Stimulated activated CD8-positive, alpha-beta memory T cell treated with anti-CD3 and anti-CD28 coated beads, Interleukin-4, amount 100 ng/mL, for 4 hours (primary cell): Measurements from ENCODE around the gene TGFB1I1.
A peak's percentile ranks its signal among the peaks of the same experiment; 100 is the strongest.
"Not testable (repeated sequence)": the region's sequence is repeated elsewhere in the genome, so short reads cannot be mapped to it uniquely, and the experiment has no call there.

Source experiments
- DNase-seq, 2 donors: peaks; one replicate each; pipeline ENCODE4 v3.0.0-alpha.2; 2020; ENCODE audit warnings: low read depth in 2 of 2, low spot score in 1 of 2

The TGFB1I1 gene

DNA sequence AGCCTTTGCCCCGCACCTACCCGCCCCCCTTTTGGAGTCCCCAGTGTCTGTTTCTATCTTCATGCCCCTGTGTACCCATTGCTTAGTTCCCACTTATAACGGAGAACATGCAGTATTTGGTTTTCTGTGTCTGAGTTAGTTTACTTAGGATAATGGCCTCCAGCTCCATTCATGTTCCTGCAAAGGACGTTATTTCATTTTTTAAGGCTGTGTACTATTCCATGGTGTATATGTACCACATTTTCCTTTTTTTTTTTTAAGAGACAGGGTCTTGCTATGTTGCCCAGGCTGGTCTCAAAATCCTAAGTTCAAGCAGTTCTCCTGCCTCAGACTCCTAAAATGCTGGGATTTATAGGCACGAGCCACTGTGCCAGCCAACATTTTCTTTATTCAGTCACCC is 4.1 kb upstream of the TGFB1I1 start:
- no peak for DNase-seq

DNA sequence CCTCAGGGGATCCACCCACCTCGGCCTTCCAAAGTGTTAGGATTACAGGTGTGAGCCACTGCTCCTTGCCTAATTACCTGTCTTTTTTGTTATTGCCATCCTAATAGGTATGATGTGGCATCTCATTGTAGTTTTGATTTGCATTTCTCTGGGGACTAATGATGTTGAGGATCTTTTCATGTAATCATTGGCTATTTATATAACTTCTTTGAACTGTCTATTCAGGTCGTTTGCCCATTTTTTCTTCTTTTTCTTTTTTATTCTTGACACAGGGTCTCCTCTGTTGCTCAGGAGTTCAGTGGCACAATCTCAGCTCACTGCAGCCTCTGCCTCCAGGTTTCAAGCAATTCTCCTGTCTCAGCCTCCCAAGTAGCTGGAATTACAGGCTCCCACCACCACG is 1.3 kb upstream of the TGFB1I1 start:
- no peak for DNase-seq

DNA sequence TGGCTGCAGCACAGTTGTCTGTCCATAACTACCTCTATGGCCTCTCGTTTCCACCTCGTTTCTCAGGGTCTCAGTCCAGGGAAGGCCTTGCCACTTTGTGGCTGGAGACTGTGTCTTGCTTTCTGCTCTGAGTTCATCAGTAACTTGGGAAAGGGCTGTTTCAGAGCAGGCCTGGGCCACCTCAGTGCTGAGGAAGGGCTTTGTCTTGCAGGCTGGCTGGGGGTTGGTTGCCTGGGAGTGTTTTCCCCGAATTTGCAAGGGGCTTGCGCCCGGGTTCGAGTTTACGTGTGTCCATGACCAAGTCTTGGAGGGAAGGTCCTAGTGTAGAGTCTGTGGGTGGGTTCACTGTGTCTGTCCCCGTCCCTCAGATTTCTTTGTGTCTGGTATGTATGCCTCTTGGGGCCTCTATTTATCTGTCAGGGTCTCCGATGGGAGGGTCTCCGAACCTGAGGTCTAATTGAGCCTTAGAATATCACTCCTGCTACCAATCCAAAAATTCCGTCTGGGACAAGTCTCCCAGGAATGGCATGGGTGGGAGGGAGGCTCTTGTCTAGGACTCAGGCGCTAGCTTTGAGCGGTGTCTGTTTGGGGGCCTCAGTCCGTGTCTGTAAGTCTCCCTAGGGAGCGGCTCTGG is 594 bp upstream of the TGFB1I1 start:
- DNase-seq, result no peak

DNA sequence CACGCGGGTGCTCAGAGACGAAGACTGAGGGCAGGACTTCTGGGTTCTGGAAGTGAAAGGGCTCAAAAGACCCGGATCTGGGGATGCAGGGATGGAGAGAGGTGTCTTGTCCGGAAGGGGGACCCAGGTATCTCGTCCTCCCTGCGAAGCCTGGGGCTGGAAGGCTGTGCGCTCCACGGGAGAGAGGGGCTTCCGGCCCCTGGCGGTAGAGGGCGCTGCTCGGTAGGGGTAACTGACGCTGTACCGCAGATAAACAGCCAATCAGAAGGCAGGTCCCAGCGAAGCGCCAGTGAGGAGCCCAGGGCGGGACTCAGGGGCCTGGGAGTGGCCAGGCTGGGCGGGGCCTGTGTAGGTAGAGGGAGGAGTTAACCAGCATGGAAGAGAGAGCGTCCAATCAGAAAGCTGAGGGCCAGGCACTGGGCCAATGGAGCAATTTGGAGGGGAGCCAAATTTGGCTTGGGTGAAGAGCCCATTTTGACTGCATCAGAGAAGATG is 804 bp downstream of the TGFB1I1 start:
- no peak for DNase-seq

DNA sequence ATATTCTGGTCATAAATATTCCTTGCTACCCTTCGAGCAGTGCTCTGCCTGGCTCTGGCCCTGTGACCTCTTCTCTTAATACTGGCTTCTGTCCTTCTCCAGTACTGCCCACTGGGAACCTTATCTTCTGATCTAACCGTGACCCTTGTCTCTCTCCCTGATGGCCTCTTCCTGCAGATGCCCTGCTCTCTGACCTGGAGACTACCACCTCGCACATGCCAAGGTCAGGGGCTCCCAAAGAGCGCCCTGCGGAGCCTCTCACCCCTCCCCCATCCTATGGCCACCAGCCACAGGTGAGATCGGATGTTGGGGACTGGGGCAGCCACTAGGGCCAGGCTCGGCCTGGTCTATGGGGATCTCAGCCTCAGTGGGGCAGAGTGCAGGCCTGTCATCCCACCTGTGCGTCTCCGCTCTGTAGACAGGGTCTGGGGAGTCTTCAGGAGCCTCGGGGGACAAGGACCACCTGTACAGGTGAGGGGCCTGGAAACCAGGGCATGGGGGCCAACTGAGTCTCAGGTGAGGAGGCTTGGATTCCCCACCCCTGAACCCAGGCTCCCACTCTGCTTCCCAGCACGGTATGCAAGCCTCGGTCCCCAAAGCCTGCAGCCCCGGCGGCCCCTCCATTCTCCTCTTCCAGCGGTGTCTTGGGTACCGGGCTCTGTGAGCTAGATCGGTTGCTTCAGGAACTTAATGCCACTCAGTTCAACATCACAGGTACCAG is 1.5 kb downstream of the TGFB1I1 start:
- DNase-seq, result no peak

DNA sequence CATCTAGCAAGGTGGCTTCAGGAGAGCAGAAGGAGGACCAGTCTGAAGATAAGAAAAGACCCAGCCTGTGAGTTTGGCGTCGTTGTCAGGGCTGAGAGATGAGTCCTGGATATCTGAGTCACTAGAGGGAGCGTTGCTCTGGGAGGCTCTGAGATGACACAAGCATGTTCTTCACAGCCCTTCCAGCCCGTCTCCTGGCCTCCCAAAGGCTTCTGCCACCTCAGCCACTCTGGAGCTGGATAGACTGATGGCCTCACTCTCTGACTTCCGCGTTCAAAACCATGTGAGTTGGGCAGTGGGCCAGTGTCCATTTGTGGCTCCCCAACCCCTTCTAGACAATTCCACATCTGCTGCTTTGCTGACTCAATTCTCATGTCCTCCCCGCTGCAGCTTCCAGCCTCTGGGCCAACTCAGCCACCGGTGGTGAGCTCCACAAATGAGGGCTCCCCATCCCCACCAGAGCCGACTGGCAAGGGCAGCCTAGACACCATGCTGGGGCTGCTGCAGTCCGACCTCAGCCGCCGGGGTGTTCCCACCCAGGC is 2.3 kb downstream of the TGFB1I1 start:
- no peak for DNase-seq

DNA sequence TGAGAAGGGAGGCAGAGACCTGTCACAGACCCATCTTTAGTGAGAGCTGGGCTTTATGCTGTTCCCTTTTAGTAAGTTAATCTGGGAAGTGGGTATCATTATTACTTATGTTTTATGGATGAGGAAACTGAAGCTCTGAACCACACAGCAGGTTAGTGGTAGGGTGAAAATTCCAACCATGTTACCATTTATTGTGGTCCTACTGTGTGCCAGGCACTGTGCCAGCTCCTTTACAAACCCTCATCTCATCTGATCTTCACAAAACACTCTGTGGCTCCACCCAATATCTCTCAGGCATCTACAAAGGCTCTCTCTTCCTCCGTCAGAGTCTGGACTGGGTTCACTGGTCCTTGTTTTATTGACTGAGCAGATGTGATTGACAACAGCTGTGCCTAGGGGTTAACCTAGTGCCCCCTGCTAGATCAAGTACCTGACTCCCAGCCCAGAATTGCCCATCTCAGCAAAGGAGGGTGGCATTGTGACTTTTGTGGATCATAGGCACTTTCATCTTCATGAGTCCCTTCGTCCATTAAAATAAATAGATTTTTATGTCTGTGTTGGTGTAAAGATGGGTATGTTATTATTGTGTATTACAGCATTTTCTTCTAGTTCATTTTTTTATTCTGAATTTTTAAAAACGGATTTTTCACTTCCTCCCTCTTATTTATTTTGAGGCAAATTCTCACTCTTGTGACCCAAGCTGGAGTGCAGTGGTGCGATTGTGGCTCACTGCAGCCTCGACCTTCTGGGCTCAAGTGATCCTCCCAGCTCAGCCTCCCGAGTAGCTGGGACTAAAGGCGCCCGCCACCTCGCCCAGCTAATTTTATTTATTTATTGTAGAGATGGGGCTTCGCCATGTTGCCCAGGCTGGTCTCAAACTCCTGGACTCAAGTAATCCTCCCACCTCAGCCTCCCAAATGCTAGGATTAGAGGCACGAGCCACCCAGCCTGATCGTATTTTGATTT is 3.1 kb downstream of the TGFB1I1 start:
- DNase-seq, result no peak

DNA sequence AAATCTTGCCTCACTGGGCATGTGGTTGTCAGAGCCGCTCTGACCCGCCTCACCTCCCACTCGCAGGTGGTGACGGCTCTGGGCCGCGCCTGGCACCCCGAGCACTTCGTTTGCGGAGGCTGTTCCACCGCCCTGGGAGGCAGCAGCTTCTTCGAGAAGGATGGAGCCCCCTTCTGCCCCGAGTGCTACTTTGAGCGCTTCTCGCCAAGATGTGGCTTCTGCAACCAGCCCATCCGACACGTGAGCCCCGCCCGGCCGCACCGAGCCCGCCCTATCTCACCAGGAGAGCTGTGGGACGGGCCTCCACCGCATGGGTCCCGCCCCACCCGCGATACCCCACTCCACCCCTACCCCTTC is 4.0 kb downstream of the TGFB1I1 start:
- no peak for DNase-seq

DNA sequence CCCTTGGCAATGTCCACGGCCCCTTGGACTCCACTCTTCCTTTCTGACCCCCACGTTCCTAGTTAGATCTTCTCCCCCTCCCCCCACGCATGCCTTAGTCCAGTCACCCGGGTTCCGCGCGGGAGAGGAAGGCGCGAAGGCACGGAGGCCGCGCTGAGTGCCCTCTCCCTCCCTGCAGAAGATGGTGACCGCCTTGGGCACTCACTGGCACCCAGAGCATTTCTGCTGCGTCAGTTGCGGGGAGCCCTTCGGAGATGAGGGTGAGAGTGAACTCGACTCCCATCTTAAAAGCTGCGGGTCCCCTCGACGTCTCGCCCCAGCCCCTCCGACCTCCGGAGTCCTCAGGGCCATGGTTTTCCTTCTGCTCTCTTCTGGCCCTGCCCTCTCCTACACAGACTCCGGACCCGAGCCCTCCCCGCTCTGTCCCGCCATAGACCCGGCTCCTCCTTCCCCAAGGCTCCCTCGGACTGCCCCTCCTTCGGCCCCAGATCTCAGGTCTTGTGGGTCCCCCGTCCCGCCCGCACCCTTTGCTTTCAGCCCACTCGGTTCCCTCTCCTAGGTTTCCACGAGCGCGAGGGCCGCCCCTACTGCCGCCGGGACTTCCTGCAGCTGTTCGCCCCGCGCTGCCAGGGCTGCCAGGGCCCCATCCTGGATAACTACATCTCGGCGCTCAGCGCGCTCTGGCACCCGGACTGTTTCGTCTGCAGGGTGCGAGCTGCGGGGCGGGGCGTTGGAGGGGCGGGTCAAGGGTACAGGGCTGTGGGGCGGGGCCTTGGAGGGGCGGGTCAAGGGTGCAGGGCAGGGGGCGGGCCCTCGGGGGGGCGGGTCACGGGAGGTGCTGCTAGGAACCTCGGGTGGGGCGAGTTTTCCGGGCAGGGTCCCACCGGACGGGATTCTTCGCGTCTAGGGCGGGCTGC is 4.6 kb downstream of the TGFB1I1 start:
- peak; percentile 74 to 78 for DNase-seq

DNA sequence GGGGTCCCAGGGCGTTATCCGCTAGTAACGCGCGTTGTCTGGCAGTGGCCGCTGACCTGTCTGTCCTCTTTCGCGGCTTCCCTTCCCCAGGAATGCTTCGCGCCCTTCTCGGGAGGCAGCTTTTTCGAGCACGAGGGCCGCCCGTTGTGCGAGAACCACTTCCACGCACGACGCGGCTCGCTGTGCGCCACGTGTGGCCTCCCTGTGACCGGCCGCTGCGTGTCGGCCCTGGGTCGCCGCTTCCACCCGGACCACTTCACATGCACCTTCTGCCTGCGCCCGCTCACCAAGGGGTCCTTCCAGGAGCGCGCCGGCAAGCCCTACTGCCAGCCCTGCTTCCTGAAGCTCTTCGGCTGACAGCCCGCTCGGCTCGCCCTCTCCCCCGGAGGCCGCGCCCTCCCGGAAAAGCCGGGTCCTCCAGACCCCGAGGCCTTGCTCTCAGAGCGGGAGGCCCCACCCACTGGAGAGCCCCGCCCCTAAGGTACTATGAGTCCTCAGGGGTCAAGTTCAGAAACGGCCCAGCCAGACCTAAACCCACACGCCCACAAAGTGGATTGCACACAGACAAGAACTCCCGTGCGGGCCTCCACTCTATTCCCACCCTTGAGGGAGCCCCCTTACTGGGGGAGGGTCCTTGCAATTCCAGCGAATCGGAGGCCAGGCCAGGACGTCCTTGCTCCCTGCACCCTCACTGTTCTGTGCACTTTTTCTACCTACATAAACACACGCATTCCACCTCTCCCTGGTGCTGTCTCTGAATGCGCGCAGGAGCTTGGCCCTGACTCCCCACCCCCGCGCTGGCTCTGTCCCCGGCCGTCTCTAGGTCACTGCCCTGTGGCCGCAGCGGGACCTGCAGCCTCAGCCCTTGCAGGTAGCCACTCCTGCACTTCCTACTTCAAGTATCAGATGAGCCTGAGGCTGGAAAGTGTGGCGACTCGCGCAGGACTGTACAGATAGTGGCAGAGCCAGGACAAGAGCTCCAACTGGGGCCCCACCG is 5.6 kb downstream of the TGFB1I1 start:
- DNase-seq, result no peak

DNA sequence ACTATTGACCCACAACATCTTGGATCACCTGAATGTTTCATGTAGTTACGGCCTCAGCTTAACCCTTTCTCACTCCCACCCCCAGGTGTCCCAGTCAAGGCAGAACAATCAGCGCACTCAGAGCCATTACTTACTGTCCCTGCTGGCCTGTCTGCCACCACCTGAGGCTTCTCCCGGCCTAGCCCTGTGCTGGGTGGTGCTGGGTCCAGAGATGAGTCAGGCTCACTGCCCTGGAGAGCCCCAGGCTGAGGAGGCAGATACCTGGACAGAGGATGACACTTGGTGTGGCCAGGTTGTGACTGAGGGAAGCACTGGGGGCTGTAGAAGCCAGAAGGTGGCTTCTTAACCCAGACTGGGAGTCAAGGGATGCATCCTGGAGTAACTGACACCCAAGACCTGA is 7.0 kb downstream of the TGFB1I1 start:
- DNase-seq, result no peak

DNA sequence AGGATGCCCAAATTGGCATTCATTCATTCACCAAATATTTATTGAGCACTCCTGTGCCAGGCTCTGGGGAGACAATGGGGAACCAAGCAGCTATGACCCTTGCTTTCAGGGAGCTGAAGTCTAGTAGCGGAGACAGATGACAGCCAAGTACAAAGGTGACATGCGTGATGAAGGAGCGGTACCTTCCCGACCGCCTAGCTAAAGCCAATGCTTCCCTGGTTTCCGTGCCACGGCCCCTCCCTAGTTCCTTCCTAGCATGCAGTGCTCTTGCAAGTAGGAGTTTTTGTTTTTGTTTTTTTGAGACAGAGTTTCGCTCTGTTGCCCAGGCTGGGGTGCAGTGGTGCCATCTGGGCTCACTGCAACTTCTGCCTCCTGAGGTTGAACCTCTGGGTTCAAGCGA is 7.8 kb downstream of the TGFB1I1 start:
- no peak for DNase-seq

DNA sequence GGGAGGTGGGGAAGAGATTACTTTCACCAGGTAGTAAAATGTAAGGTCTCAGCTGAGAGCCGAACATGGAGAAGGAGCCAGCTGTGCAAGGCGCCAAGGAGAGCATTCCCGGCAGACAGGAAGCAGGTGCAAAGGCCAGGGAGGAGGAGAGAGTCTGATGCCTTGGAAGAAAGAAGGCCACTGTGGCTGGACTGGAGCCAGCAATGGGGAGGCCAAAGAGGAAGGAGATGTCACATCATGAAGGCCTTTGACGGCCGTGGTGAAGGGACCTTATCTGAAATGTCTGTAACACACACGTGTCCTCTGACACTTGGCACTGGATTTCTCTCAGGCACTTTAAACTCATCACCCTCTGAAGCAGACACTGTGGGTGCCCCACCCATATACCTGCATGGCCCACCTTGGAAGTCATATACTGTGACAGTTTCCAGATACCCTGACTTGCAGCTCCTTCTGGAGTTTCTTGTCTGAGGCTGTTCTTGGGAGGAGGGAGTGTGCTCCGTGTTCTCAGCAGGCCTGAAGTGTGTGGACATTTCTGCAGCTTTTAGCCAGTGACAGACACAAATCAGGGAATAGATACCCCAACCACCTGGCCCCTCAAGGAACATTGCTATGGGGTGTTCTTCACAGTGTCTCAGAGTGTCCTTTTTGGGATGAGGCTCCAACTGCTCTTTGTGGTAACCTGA is 9.0 kb downstream of the TGFB1I1 start:
- DNase-seq, result no peak

DNA sequence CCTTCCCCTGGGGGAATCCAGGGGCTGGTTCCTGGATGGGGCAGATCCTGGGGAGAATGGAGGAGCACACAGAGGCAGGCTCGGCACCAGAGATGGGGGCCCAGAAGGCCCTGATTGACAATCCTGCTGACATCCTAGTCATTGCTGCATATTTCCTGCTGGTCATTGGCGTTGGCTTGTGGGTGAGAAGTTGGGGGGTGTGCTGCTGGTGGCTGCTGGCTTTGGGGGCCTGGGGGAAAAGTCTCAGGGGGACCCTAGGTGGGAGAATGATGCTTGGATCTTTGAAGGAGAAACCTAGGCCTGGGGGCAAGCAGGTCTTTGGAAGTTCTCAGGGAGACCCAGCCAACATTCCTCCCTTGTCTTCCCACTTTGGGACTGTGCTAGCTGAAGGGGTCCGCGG is 11.1 kb downstream of the TGFB1I1 start, which contains the start of gene SLC5A2:
Gene SLC5A2, plus strand, starts transcription at position 43 of the 400 bp plus-strand sequence. Its CDS starts 14 bp downstream, at position 57.
- no peak for DNase-seq

DNA sequence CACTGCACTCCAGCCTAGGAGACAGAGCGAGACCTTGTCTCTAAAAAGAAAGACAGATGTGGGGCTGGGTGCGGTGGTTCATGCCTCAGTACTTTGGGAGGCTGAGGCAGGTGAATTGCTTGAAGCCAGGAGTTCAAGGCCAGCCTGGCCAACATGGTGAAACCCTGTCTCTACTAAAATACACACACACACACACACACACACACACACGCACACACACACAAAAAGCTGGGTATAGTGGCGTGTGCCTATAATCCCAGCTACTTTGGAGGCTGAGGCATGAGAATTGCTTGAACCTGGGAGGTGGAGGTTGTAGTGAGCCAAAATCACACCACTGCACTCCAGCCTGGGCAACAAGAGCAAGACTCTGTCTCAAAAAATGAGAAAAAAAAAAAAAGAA is 12.1 kb downstream of the TGFB1I1 start:
- not testable (repeated sequence) for DNase-seq

DNA sequence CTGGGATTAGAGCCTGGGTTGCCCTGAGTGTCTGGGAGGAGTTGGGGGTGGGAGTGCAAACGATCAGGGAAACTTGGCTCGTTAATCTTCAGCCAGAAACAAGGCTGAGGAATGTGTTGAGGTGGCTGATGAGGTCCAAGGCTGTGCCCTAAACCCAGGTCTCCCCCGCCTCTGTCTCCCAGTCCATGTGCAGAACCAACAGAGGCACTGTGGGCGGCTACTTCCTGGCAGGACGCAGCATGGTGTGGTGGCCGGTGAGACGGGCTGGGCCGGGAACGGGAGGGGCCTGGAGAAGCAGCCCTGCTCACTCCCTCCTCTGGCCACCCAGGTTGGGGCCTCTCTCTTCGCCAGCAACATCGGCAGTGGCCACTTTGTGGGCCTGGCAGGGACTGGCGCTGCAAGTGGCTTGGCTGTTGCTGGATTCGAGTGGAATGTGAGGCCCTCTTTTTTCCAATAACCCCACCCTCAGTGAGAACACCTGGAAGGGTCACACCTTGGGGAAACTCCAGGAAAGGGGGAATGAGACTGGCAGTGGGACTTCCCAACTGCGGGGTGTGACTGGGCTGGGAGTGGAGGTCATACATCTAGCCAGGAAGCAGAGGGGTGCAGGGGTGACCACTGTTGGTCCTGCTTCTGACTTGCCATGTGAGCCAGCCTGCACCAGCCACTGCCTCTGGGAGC is 12.7 kb downstream of the TGFB1I1 start:
- no peak for DNase-seq

DNA sequence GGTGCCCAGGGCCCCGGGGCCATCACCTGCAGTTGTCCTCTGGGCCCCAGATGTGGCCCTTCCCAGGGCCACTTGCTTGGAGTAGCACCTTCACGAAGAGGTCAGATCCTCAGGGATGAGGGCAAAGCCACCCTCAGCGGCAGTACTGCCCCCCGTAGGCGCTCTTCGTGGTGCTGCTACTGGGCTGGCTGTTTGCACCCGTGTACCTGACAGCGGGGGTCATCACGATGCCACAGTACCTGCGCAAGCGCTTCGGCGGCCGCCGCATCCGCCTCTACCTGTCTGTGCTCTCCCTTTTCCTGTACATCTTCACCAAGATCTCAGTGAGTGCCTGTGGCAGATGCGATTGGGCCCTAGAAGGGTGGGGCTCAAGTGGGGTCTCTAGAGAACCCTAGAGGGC is 13.6 kb downstream of the TGFB1I1 start:
- no peak for DNase-seq

DNA sequence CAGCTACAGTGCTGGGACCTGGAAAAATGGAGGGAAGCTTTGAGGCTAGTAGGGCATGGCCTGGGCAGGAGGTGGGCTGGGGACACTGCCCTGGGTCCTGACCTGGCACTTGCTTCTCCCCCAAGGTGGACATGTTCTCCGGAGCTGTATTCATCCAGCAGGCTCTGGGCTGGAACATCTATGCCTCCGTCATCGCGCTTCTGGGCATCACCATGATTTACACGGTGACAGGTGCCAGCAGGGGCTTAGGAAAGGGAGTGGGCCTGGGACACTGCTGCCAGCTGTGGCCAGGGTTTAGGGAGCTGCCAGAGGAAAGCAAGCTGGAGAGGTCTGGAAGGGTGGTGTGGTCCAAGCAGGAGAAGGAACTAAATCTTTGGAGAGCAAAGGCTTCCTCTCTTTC is 14.1 kb downstream of the TGFB1I1 start:
- DNase-seq, result no peak
